ENCODE data around the gene TBC1D5.
A peak's percentile ranks its signal among the peaks of the same experiment; 100 is the strongest.

TBC1D5 gene

GRCh38 chr3:17261627-17262369, 480.6 kb downstream of the TBC1D5 start:
- no peak for DNase-seq

GRCh38 chr3:17260257-17260656, 482.2 kb downstream of the TBC1D5 start:
- DNase-seq: no peak

- no peak for DNase-seq
These were observed 482.7 kb downstream of the TBC1D5 start for GRCh38 chr3:17259685-17260084.

GRCh38 chr3:17258823-17259436, 483.5 kb downstream of the TBC1D5 start:
- peak; percentile 13 for DNase-seq

- no peak for DNase-seq
These were observed 485.2 kb downstream of the TBC1D5 start for GRCh38 chr3:17257269-17257668.

- DNase-seq: no peak
These were observed 498.8 kb downstream of the TBC1D5 start for GRCh38 chr3:17243621-17244020.

- DNase-seq: no peak
These were observed 503.0 kb downstream of the TBC1D5 start for GRCh38 chr3:17239417-17239816.

- no peak for DNase-seq
These were observed 504.4 kb downstream of the TBC1D5 start for GRCh38 chr3:17238023-17238422.

GRCh38 chr3:17235310-17235709, 507.1 kb downstream of the TBC1D5 start:
- no peak for DNase-seq

GRCh38 chr3:17234382-17234781, 508.0 kb downstream of the TBC1D5 start:
- DNase-seq: no peak

- DNase-seq: peak; percentile 6
These were observed 509.0 kb downstream of the TBC1D5 start for GRCh38 chr3:17233398-17233800.

- no peak for DNase-seq
These were observed 510.0 kb downstream of the TBC1D5 start for GRCh38 chr3:17232442-17232841.

- DNase-seq: no peak
These were observed 510.7 kb downstream of the TBC1D5 start for GRCh38 chr3:17231537-17232261.

- no peak for DNase-seq
These were observed 515.0 kb downstream of the TBC1D5 start for GRCh38 chr3:17227472-17227871.

- DNase-seq: no peak
These were observed 520.9 kb downstream of the TBC1D5 start for GRCh38 chr3:17221529-17221928.

- DNase-seq: no peak
These were observed 522.8 kb downstream of the TBC1D5 start for GRCh38 chr3:17219593-17219992.

GRCh38 chr3:17218587-17218986, 523.8 kb downstream of the TBC1D5 start:
- no peak for DNase-seq

GRCh38 chr3:17217588-17217987, 524.8 kb downstream of the TBC1D5 start:
- no peak for DNase-seq

- DNase-seq: no peak
These were observed 529.3 kb downstream of the TBC1D5 start for GRCh38 chr3:17213102-17213501.

GRCh38 chr3:17207979-17208378, 534.5 kb downstream of the TBC1D5 start:
- DNase-seq: no peak

GRCh38 chr3:17207019-17207418, 535.4 kb downstream of the TBC1D5 start:
- DNase-seq: no peak

- DNase-seq: no peak
These were observed 538.3 kb downstream of the TBC1D5 start for GRCh38 chr3:17204049-17204650.

- no peak for DNase-seq
These were observed 540.9 kb downstream of the TBC1D5 start for GRCh38 chr3:17201538-17201937.

Measured in NCI-H1436 (cell line).